ENCODE results near the gene FAM117B.
A peak's percentile ranks its signal among the peaks of the same experiment; 100 is the strongest.

FAM117B gene

DNA sequence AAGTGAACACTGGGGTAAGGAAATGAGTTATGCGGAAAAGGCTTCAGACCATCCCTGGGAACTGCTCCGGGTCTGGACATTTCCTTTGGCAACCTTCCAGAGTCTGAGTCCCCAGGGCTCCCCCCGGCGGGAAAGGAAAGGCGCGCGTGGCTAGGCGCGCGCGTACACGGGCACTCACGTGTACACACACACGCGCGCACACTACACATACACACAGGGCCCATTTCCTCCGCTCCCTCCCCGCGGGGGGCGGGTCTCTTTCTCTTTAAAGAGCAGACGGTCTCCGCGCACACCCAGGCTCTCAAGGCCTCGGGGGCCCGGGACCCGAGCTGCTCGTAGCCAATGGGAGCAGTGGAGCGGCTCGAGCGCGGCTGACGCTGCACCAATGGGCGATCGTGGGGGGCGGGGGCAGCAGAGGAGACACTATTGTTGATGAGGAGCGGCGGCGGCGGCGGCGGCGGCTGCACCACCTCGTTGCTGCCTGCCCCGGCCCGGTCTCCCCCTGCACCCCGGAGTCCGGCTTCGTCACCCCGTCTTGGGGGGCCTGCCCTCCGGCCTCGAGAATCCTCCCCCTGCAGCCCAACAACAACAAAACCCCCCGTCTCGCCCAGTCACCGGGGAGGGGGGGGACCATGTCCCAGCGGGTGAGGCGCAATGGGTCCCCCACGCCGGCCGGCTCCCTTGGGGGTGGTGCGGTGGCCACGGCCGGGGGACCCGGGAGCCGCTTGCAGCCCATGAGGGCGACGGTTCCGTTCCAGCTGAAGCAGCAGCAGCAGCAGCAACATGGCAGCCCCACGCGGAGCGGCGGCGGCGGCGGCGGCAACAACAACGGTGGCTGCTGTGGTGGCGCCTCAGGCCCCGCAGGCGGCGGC, at the start of gene FAM117B:
FAM117B (plus strand) TSS at position 414 of the 872 bp plus-strand sequence; CDS start at position 633, 219 bp downstream.
- DNase-seq (ENCODE audit: low read depth in 2 of 2): peak; percentile 92 to 95

DNA sequence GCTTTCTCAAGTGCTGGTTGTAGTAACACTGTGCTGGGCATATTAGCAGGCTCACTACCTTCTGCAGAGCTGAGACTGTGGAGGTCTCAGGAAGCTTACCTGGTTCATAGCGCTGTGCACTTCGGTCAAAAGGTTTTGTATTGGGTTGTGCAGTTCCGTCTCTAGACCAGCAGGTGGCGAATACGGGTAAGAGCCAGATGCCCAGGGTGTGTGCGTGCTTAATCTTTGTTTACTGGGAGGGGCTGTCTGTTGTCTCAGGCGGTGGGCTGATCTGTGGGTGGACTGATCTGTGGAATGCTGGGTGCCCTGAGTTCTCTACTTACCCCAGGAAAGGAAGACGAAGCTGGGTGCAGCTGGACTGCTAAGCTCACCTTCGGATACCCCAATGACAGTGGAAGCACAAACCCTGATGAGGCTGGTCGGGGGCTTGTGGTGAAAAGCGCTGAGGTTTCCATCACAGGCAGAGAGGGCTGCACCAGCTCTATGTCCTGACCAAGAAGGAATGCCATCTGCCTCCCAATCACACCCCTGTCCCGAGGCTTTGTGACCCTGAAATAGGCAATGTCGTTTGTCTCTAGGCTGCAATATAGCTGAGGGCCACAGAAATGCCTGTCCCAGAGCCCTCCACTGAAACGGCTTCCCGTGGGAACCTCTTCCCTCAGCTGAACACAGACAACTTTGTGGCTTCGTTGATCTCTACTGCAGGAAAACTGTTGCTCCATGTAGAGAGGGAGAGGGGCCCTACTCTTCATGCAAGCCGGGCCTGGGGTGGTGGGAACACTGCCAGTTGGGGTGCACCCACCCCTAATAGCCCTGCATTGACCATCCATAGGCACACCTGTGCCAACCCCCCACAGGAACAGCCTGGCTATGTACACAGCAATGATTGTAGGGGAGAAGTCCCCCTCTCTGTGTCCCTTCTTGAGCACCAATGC, 45.9 kb upstream of the FAM117B start:
- DNase-seq (ENCODE audit: low read depth in 2 of 2): peak; percentile 17 to 33

DNA sequence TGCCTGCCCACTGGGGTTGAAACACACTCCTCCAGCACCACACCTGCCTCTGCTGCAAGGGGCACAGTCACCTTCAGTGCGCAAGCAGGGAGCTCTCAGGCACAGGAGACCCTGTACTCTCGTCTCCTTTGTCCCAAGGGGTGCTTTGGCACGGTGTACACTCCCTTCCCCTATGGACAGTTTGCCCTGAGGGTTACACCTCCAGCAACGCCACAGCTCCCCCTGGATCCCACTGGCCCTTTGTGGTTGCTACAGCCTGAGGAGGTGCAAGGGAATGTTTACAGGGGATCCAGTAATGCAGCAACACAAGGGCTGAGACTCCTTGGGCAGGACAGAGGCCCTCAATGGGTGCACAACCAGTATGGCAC, 45.2 kb upstream of the FAM117B start:
- DNase-seq (ENCODE audit: low read depth in 2 of 2): no peak

GRCh38 chr2:202592566-202592965, 42.2 kb upstream of the FAM117B start:
- no peak for DNase-seq (ENCODE audit: low read depth in 2 of 2)

DNA sequence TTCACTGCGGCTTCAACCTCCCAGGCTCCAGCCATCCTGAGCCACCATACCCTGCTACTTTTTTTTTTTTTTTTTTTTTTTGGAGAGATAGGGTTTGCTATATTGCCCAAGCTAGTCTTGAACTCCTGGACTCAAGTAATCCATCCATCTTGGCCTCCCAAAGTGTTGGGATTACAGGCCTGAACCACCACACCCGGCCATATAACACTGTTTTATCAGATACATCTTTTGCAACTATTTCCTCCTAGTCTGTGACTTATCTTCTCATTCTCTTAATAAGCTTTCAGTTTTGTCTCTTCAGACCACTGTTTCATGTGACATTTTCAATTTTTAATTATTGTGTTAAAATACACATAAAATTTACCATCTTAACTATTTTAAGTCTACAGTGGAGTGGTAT, 35.7 kb upstream of the FAM117B start:
- no peak for DNase-seq (ENCODE audit: low read depth in 2 of 2)

- no peak for DNase-seq (ENCODE audit: low read depth in 2 of 2)
Measured at GRCh38 chr2:202599911-202600310, 34.9 kb upstream of the FAM117B start.

- no peak for DNase-seq (ENCODE audit: low read depth in 2 of 2)
Measured at GRCh38 chr2:202604699-202605098, 30.1 kb upstream of the FAM117B start.

- no peak for DNase-seq (ENCODE audit: low read depth in 2 of 2)
Measured at GRCh38 chr2:202605174-202605573, 29.6 kb upstream of the FAM117B start.

GRCh38 chr2:202608142-202608852, 26.5 kb upstream of the FAM117B start:
- DNase-seq (ENCODE audit: low read depth in 2 of 2): no peak

- DNase-seq (ENCODE audit: low read depth in 2 of 2): no peak
Measured at GRCh38 chr2:202609381-202610145, 25.2 kb upstream of the FAM117B start.

DNA sequence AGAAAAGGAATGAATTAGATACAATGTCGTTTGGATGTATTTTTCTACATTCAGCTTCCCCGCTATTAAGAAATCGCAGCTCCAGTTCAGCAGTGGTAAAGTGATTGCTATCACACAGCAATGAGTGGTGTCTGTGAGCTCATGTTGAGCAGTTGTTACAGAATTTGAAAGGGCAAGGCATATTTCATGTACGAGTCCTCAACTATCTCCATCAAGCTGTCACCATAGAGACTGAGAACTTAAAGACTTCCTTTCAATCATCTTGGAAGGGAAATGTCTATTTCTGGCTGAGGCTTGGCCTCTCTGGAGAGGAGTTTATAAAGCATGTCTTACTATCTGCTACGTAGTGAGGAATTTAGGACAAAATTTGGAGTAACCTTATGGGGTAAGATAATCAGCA, 24.4 kb upstream of the FAM117B start:
- DNase-seq (ENCODE audit: low read depth in 2 of 2): no peak

DNA sequence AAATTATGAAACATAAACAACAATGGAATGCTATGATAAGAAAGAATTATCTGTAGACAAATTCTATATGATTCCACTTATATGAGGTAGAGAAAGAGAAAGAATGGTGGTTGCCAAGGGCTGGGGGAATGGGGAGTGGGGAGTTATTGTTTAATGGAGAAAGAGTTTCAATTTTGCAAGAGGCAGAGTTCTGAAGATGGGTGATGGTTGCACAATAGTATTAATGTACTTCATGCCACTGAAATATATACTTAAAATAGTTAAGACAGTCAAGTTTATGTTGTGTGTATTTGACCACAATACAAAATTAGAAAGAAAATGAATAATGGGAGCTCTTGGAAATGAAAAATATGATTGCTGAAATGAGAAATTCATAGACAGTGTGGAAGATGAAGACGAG, 22.6 kb upstream of the FAM117B start:
- no peak for DNase-seq (ENCODE audit: low read depth in 2 of 2)

DNA sequence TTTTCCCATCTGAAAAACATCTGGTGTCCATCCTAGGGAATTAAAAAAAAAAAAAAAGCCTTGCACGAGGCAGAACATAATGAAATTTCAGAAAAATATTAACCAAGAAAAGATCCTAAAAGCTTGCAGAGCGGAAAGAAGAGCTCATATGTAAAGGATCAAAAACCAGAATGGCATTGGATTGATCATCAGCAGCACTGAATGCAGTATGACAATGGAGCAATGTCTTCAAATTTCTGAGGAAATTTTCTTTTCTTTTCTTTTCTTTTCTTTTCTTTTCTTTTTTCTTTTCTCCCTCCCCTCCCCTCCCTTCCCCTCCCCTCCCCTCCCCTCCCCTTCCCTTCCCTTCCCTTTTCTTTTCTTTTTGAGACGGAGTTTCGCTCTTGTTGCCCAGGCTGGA, 21.3 kb upstream of the FAM117B start:
- no peak for DNase-seq (ENCODE audit: low read depth in 2 of 2)

DNA sequence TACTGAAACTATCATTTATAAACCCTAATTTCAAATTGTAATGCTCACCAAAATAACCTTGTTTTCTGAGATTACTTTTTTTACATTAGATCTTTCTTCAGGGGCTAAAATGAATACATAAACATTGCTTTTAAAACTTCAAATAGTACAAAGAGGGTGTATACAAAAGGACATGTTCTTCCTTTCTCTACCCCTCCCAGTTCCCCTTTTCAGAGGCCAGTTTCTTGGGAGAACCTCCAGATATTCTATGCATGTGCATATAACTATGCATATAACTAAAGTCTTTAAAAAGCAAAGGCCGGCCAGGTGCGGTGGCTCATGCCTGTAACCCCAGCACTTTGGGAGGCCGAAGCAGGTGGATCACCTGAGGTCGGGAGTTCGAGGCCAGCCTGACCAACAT, 10.6 kb upstream of the FAM117B start:
- no peak for DNase-seq (ENCODE audit: low read depth in 2 of 2)

DNA sequence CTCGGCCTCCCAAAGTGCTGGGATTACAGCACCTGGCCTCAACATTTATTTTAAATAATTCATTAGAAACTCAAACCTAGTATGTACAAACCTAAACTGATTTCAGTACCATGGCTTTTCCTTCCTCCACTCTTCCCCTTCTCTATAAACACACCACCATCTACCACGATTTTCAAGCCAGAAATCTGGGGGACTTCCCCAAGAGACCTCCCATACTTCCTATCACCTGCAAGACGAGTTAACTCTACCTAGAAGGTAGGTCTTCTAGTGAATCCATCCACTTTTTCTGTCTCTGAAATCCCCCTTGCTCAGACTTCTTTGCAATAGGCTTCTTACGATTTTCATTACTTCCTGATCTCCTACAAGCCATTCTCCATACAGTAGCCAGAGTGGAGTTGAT, 7.7 kb upstream of the FAM117B start:
- DNase-seq (ENCODE audit: low read depth in 2 of 2): no peak

DNA sequence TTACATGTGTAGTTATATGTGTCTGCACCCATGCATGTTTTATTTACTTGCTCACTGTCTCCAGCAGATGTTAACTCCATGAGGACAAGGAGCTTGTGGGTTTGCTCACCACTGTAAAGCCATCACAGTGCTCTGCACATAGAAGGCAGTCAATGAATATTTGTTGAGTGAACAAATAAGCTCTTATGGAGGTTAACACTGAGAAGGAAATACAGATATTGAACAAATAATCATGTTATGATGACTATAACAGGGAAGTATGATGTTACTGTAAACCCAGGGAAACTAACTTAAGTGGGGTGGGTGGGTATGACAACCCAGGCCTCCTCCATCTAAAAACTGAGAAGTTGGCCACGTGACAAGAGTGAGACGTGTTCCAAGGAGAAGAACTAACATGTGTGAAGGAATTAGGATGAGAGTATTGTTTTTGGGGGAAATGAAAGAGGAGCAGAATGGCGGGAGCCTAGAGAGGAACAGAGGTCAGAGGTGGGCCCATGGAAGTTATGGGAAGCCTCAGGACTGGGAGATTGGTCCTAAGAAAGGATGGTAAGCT, 6.0 kb upstream of the FAM117B start:
- DNase-seq (ENCODE audit: low read depth in 2 of 2): no peak

DNA sequence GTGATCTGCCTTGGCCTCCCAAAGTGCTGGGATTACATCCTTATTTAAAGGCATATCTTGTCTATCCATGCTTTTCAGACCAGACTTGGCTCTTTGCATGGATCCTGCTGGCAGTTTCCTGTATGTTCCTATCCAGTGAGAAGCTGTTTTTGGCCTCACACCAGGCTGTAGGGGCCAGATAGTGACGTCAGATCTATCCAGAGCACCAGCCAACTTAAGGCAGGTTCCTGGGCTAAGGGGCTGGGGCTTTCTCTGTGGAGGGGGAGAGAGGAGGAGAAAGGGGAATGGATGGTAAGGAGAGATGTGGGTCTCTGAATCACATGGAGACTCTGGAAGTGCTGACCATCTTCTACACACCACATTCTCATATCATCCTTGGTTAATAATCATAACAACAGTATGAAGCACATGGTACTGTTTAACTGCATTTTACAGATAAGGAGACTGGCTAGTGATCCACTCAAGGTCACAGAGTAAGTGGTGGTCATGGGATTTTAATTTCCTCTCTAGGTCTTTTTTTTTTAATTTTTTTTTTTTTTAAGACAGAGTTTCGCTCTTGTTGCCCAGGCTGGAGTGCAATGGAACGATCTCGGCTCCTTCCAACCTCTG, 2.0 kb upstream of the FAM117B start:
- no peak for DNase-seq (ENCODE audit: low read depth in 2 of 2)

- no peak for DNase-seq (ENCODE audit: low read depth in 2 of 2)
Measured at GRCh38 chr2:202633470-202633869, 1.3 kb upstream of the FAM117B start.

GRCh38 chr2:202635428-202636212, 851 bp downstream of the FAM117B start:
- DNase-seq (ENCODE audit: low read depth in 2 of 2): peak; percentile 66 to 70

DNA sequence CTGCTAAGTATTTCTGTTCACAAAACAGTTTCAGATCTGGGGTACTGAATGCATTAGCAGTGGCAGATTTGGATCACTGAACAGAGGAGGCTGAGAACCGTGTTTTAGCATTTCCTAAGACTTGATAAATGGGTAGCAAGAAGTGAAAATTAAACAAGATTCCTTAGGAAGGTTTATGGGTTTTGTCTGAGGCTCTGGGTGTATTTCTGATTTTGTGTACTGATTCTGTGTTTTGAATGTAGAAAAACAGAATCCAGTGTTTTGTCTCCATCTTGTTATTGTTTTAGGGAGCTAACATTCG, 1.4 kb downstream of the FAM117B start:
- no peak for DNase-seq (ENCODE audit: low read depth in 2 of 2)
